KMS-11 (cell line): ENCODE results near the gene C2.

Experiments used
- H2AFZ ChIP-seq: fragments of 200-600 bp; sonication (generic); 2 replicates; pipeline ENCODE4 v1.6.1; 2016; ENCODE audit warnings: antibody characterized with exemption, mixed run types, low read depth
- H3K27ac ChIP-seq: fragments of 200-600 bp; sonication (generic); 2 replicates; pipeline ENCODE4 v1.6.1; 2016; ENCODE audit warnings: mild to moderate bottlenecking, mixed run types
- H3K27me3 ChIP-seq: fragments of 200-600 bp; sonication (generic); 2 replicates; pipeline ENCODE4 v1.6.1; 2017; ENCODE audit warnings: mild to moderate bottlenecking, low read depth, mixed run types, moderate library complexity; ENCODE audit not compliant: insufficient read depth
- H3K36me3 ChIP-seq: fragments of 200-600 bp; sonication (generic); 2 replicates; pipeline ENCODE4 v1.6.1; 2017; ENCODE audit warnings: mild to moderate bottlenecking, mixed run types; ENCODE audit not compliant: insufficient read depth
- H3K4me1 ChIP-seq: fragments of 200-600 bp; sonication (generic); 2 replicates; pipeline ENCODE4 v1.6.1; 2016; ENCODE audit warnings: mild to moderate bottlenecking, low read depth, mixed run types; ENCODE audit not compliant: poor library complexity, severe bottlenecking
- H3K4me2 ChIP-seq: fragments of 200-600 bp; sonication (generic); 2 replicates; pipeline ENCODE4 v1.7.0; 2016; ENCODE audit warnings: mild to moderate bottlenecking, mixed run types
- H3K4me3 ChIP-seq: fragments of 200-600 bp; sonication (generic); IDR thresholded peaks from 2 replicates; pipeline ENCODE4 v1.6.1; 2017; ENCODE audit warnings: low read depth, low read length, mixed read lengths; ENCODE audit not compliant: insufficient read depth
- H3K79me2 ChIP-seq: fragments of 200-600 bp; sonication (generic); 2 replicates; pipeline ENCODE4 v1.6.1; 2016; ENCODE audit warnings: low read depth, mixed run types; ENCODE audit not compliant: insufficient read depth
- H3K9ac ChIP-seq: fragments of 200-600 bp; sonication (generic); 2 replicates; pipeline ENCODE4 v1.6.1; 2016; ENCODE audit warnings: mild to moderate bottlenecking, mixed run types
- H4K20me1 ChIP-seq: fragments of 200-600 bp; sonication (generic); 2 replicates; pipeline ENCODE4 v1.6.1; 2016; ENCODE audit warnings: mild to moderate bottlenecking, mixed run types; ENCODE audit not compliant: insufficient read depth
- TF ChIP-seq, protein P1 (sequence below): fragments of 200-600 bp; sonication (generic); conservative IDR thresholded peaks from 2 replicates; pipeline ENCODE4 v1.6.1; 2017; ENCODE audit warnings: low read depth, mild to moderate bottlenecking, antibody characterized with exemption, low read length, moderate library complexity, mixed read lengths

The C2 gene

DNA sequence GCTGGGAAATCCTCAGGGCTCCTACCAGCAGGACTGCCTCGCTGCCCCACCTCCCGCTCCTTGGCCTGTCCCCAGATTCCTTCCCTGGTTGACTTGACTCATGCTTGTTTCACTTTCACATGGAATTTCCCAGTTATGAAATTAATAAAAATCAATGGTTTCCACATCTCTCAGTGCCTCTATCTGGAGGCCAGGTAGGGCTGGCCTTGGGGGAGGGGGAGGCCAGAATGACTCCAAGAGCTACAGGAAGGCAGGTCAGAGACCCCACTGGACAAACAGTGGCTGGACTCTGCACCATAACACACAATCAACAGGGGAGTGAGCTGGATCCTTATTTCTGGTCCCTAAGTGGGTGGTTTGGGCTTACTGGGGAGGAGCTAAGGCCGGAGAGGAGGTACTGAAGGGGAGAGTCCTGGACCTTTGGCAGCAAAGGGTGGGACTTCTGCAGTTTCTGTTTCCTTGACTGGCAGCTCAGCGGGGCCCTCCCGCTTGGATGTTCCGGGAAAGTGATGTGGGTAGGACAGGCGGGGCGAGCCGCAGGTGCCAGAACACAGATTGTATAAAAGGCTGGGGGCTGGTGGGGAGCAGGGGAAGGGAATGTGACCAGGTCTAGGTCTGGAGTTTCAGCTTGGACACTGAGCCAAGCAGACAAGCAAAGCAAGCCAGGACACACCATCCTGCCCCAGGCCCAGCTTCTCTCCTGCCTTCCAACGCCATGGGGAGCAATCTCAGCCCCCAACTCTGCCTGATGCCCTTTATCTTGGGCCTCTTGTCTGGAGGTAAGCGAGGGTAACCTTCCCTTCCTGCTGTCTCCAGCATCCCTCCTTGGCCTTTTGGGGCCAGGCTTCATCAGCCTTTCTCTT lies 18.2 kb downstream of the C2 start, which contains the start of gene CFB:
Gene CFB, plus strand, starts transcription at position 589 of the 863 bp plus-strand sequence. Its CDS starts 127 bp downstream, at position 716.
- Histone ChIP-seq H3K4me1 (no peaks in the 10 kb centered on the region), H4K20me1 (no peaks in the 10 kb centered on the region), H3K4me2 (no peak within 1 kb of the TSS), H3K27ac (no peak within 1 kb of the TSS), H3K27me3 (peaks cover 26% of the 10 kb centered on the region), H2AFZ (no peak within 1 kb of the TSS), H3K36me3 (no peaks in the 10 kb centered on the region), H3K79me2 (no peaks in the 10 kb centered on the region), H3K4me3 (no peak within 1 kb of the TSS), H3K9ac (no peak within 1 kb of the TSS)
- TF ChIP-seq, protein P1, sequence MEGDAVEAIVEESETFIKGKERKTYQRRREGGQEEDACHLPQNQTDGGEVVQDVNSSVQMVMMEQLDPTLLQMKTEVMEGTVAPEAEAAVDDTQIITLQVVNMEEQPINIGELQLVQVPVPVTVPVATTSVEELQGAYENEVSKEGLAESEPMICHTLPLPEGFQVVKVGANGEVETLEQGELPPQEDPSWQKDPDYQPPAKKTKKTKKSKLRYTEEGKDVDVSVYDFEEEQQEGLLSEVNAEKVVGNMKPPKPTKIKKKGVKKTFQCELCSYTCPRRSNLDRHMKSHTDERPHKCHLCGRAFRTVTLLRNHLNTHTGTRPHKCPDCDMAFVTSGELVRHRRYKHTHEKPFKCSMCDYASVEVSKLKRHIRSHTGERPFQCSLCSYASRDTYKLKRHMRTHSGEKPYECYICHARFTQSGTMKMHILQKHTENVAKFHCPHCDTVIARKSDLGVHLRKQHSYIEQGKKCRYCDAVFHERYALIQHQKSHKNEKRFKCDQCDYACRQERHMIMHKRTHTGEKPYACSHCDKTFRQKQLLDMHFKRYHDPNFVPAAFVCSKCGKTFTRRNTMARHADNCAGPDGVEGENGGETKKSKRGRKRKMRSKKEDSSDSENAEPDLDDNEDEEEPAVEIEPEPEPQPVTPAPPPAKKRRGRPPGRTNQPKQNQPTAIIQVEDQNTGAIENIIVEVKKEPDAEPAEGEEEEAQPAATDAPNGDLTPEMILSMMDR, result no peak

DNA sequence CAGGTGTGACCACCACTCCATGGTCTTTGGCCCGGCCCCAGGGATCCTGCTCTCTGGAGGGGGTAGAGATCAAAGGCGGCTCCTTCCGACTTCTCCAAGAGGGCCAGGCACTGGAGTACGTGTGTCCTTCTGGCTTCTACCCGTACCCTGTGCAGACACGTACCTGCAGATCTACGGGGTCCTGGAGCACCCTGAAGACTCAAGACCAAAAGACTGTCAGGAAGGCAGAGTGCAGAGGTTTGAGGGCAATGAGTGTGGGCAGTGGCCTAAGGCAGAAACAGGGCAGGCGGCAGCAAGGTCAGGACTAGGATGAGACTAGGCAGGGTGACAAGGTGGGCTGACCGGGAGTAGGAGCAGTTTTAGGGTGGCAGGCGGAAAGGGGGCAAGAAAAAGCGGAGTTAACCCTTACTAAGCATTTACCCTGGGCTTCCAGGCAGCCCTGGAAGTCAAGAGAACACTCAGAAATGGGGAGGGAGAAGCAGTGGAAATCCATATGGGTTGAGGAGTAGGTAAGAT lies 18.9 kb downstream of the C2 start:
- Histone ChIP-seq H3K4me2 (no peak overlapping the region), H3K79me2 (no peaks in the 10 kb centered on the region), H3K27ac (no peak overlapping the region), H4K20me1 (no peaks in the 10 kb centered on the region), H3K4me1 (no peaks in the 10 kb centered on the region), H3K9ac (no peak overlapping the region), H3K4me3 (no peak overlapping the region), H3K27me3 (peaks cover 23% of the 10 kb centered on the region), H2AFZ (no peak overlapping the region), H3K36me3 (no peaks in the 10 kb centered on the region)
- TF ChIP-seq, protein P1, result no peak

- Histone ChIP-seq H3K36me3 (no peaks in the 10 kb centered on the region), H2AFZ (no peak overlapping the region), H3K4me1 (no peaks in the 10 kb centered on the region), H3K9ac (no peak overlapping the region), H3K27me3 (peaks cover 22% of the 10 kb centered on the region), H3K4me2 (no peak overlapping the region), H3K79me2 (no peaks in the 10 kb centered on the region), H4K20me1 (no peaks in the 10 kb centered on the region), H3K27ac (no peak overlapping the region), H3K4me3 (no peak overlapping the region)
- TF ChIP-seq, protein P1, result no peak
Observed at GRCh38 chr6:31947070-31947675, 19.7 kb downstream of the C2 start.

GRCh38 chr6:31947864-31948263 lies 20.3 kb downstream of the C2 start:
- Histone ChIP-seq H3K27me3 (peaks cover 15% of the 10 kb centered on the region; the same call in 1 of the 2 replicates), H3K9ac (no peak overlapping the region), H3K36me3 (no peaks in the 10 kb centered on the region), H3K4me1 (no peaks in the 10 kb centered on the region), H4K20me1 (no peaks in the 10 kb centered on the region), H3K79me2 (no peaks in the 10 kb centered on the region), H3K27ac (no peak overlapping the region), H3K4me3 (no peak overlapping the region), H3K4me2 (no peak overlapping the region), H2AFZ (no peak overlapping the region)
- TF ChIP-seq, protein P1, result no peak
